Breast epithelium (tissue), 4 donors: ENCODE measurements around the gene LRRFIP1. TPM values are rescaled to one million over a fixed set of nuclear protein-coding genes. Genes with fewer than 3 reads are reported as not detected.

ENCODE experiments used
- DNase-seq, 2 donors: peaks; one replicate each; pipeline ENCODE4 v3.0.0-alpha.2; 2019; ENCODE audit warnings: low spot score in 2 of 2
- H3K27ac ChIP-seq, 2 donors: fragments of 200-600 bp; sonication (generic) in 1 of 2; one replicate each; pipeline ENCODE4 v1.5.1; 2016 to 2019; ENCODE audit warnings: mild to moderate bottlenecking in 1 of 2
- H3K27me3 ChIP-seq, 2 donors: fragments of 200-600 bp; sonication (generic) in 1 of 2; one replicate each; pipeline versions ENCODE4 v1.5.1 to v1.6.0; 2017 to 2019; ENCODE audit warnings: control low read depth in 1 of 2, mild to moderate bottlenecking in 1 of 2
- H3K36me3 ChIP-seq: fragments of 200-600 bp; one replicate; pipeline ENCODE4 v1.5.1; 2019
- H3K4me1 ChIP-seq, 2 donors: fragments of 200-600 bp; sonication (generic); one replicate each; pipeline ENCODE4 v1.5.1; 2016 to 2019; ENCODE audit warnings: control low read depth in 1 of 2
- H3K4me3 ChIP-seq, 3 donors: fragments of 200-600 bp; sonication (generic); 1 replicate in 2 of 3; 2 replicates in 1 of 3; pipeline ENCODE4 v1.5.1; 2016 to 2019; ENCODE audit warnings: mild to moderate bottlenecking in 3 of 3, moderate library complexity in 2 of 3
- H3K9me3 ChIP-seq, 2 donors: fragments of 200-600 bp; sonication (generic) in 1 of 2; one replicate each; pipeline ENCODE4 v1.5.1; 2016 to 2019; ENCODE audit warnings: control low read depth in 1 of 2
- CTCF ChIP-seq, 3 donors: fragments of 450-650 bp; IDR thresholded peaks; one replicate each; pipeline ENCODE4 v1.5.1; 2016 to 2017; ENCODE audit warnings: antibody characterized with exemption in 3 of 3, mild to moderate bottlenecking in 3 of 3, moderate library complexity in 3 of 3
- POLR2A ChIP-seq: fragments of 450-650 bp; IDR thresholded peaks from one replicate; pipeline ENCODE4 v1.6.1; 2016; ENCODE audit warnings: antibody characterized with exemption, mild to moderate bottlenecking, moderate library complexity
- POLR2AphosphoS5 ChIP-seq, 3 donors: sonication (generic); formaldehyde crosslinking; IDR thresholded peaks; one replicate each; pipeline ENCODE4 v1.6.1; 2017; ENCODE audit warnings: antibody characterized with exemption in 3 of 3
- intact Hi-C: fragments of 100-400 bp; cut with DNase I; formaldehyde crosslinking; loops from one replicate; pipeline ENCODE4 v1.15.1; 2023; ENCODE audit warnings: low total_unique reads
- total RNA-seq, 3 donors: library from RNA; depleted of rRNA; stranded (reverse); fragments of >200 nt; gene quantifications; one replicate each; pipeline ENCODE4 v1.1.0, GENCODE V29; 2016

Gene LRRFIP1
- total RNA-seq, 3 donors from 2014 or later, result 82.6 to 136 (median 130) TPM

- Histone ChIP-seq H3K9me3 (no peaks in the 10 kb centered on the region), H3K36me3 (no peaks in the 10 kb centered on the region), H3K4me3 (no peak overlapping the region), H3K27me3 (no peaks in the 10 kb centered on the region), H3K27ac (peak overlapping the region in 1 of 2 donors; percentile 26), H3K4me1 (no peaks in the 10 kb centered on the region)
- intact Hi-C loops, result loop anchor here (10.0 kb wide), 2 partner anchors 67 to 157 kb away; no protein-coding TSS in a partner anchor
- DNase-seq, result no peak
- TF ChIP-seq POLR2A, result no peak
- TF ChIP-seq POLR2AphosphoS5 (IDR thresholded peaks at IDR 0.05), result no peak
- no peak for TF ChIP-seq CTCF (IDR thresholded peaks at IDR 0.05)
Measured at GRCh38 chr2:237742191-237742590, 114.8 kb downstream of the LRRFIP1 start.

GRCh38 chr2:237742614-237743013 is 115.2 kb downstream of the LRRFIP1 start:
- Histone ChIP-seq H3K27ac (peak overlapping the region in 1 of 2 donors; percentile 26), H3K4me1 (no peaks in the 10 kb centered on the region), H3K4me3 (no peak overlapping the region), H3K36me3 (no peaks in the 10 kb centered on the region), H3K27me3 (no peaks in the 10 kb centered on the region), H3K9me3 (no peaks in the 10 kb centered on the region)
- intact Hi-C loops, result loop anchor here (10.0 kb wide), 2 partner anchors 68 to 158 kb away; no protein-coding TSS in a partner anchor
- no peak for DNase-seq
- TF ChIP-seq POLR2A, result no peak
- no peak for TF ChIP-seq POLR2AphosphoS5 (IDR thresholded peaks at IDR 0.05)
- TF ChIP-seq CTCF (IDR thresholded peaks at IDR 0.05), result no peak

- H3K27me3 ChIP-seq, result no peaks in the 10 kb centered on the region
- intact Hi-C loops, result loop anchor here (10.0 kb wide), 2 partner anchors 68 to 158 kb away; no protein-coding TSS in a partner anchor
Measured at GRCh38 chr2:237743024-237743423, 115.6 kb downstream of the LRRFIP1 start.

GRCh38 chr2:237743561-237744269 is 116.3 kb downstream of the LRRFIP1 start:
- Histone ChIP-seq H3K4me1 (no peaks in the 10 kb centered on the region), H3K4me3 (no peak overlapping the region), H3K27me3 (no peaks in the 10 kb centered on the region), H3K9me3 (no peaks in the 10 kb centered on the region), H3K27ac (peak overlapping the region; percentile 30 to 59), H3K36me3 (no peaks in the 10 kb centered on the region)
- peak in 1 of 3 donors; percentile 35 for TF ChIP-seq CTCF (IDR thresholded peaks at IDR 0.05)
- TF ChIP-seq POLR2A, result no peak
- DNase-seq, result no peak
- intact Hi-C loops, result loop anchor here (10.0 kb wide), 2 partner anchors 69 to 159 kb away; no protein-coding TSS in a partner anchor

More at GRCh38 chr2:237743024-237743423, 115.6 kb downstream of the LRRFIP1 start:
- Histone ChIP-seq H3K4me3 (no peak overlapping the region), H3K36me3 (no peaks in the 10 kb centered on the region), H3K27ac (peak overlapping the region; percentile 27 to 59), H3K4me1 (no peaks in the 10 kb centered on the region), H3K9me3 (no peaks in the 10 kb centered on the region)
- TF ChIP-seq POLR2A (no peak), CTCF (IDR thresholded peaks at IDR 0.05) (no peak), POLR2AphosphoS5 (IDR thresholded peaks at IDR 0.05) (no peak)
- DNase-seq, result no peak

- Histone ChIP-seq H3K27me3 (no peaks in the 10 kb centered on the region), H3K9me3 (no peaks in the 10 kb centered on the region), H3K4me1 (no peaks in the 10 kb centered on the region), H3K27ac (peak overlapping the region; percentile 30 to 62), H3K4me3 (no peak overlapping the region), H3K36me3 (no peaks in the 10 kb centered on the region)
- intact Hi-C loops, result loop anchor here (10.0 kb wide), 2 partner anchors 69 to 159 kb away; no protein-coding TSS in a partner anchor
- DNase-seq, result no peak
- TF ChIP-seq POLR2AphosphoS5 (IDR thresholded peaks at IDR 0.05) (no peak), POLR2A (no peak), CTCF (IDR thresholded peaks at IDR 0.05) (no peak)
Measured at GRCh38 chr2:237744270-237744612, 116.9 kb downstream of the LRRFIP1 start.
